Fibroblast of skin of right biceps (primary cell): ENCODE data around the gene SLC15A2.
"Not testable (repeated sequence)": the region's sequence is repeated elsewhere in the genome, so short reads cannot be mapped to it uniquely, and the experiment has no call there.

Experiments
- DNase-seq: peaks from one replicate; pipeline ENCODE4 v3.0.0-alpha.2; 2013

SLC15A2 gene

DNA sequence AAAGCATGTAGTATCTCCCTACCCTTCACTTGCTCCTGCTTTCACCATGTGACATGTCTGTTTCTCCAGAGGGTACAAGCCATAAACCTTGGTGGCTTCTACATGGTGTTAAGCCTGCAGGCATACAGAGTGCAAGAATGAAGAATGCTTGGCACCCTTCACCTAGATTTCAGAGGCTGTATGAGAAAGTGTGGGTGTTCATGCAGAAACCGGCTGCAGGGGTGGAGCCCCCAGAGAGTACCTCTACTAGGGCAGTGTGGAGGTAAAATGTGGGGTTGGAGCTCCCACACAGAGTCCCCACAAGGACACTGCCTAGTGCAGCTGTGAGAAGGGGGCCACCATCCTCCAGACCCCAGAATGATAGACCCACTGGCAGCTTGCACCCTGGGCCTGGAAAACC, 32.2 kb downstream of the SLC15A2 start:
- DNase-seq, result no peak

DNA sequence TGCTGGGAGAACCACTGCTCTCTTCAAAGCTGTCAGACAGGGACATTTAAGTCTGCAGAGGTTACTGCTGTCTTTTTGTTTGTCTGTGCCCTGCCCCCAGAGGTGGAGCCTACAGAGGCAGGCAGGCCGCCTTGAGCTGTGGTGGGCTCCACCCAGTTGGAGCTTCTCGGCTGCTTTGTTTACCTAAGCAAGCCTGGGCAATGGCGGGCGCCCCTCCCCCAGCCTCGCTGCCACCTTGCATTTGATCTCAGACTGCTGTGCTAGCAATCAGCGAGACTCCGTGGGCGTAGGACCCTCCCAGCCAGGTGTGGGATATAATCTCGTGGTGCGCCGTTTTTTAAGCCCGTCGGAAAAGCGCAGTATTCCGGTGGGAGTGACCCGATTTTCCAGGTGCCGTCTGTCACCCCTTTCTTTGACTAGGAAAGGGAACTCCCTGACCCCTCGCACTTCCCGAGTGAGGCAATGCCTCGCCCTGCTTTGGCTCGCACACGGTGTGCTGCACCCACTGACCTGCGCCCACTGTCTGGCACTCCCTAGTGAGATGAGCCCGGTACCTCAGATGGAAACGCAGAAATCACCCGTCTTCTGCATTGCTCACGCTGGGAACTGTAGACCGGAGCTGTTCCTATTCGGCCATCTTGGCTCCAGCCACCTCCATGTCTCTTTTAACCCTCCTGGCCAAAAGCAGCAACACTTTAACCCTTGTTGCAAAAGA, 44.1 kb downstream of the SLC15A2 start:
- DNase-seq, result not testable (repeated sequence)

DNA sequence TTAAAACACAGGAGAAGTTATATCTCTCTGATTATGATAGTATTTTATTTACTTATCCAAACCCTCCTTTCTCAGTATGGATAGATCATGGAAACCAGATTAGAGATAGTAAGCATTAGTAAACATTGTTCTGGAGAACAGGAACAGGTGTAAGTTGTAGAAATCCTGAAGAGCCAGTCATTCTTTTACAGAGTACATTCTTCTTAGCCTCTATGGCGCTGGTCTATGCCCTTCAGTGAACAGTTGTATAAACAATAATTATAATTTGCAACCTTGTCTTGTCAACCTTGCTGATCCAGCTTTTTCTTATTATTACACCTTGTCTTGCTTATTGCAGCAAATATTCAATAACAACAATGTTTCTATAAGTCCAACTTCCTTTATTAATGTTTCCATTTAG, 47.4 kb downstream of the SLC15A2 start:
- no peak for DNase-seq

DNA sequence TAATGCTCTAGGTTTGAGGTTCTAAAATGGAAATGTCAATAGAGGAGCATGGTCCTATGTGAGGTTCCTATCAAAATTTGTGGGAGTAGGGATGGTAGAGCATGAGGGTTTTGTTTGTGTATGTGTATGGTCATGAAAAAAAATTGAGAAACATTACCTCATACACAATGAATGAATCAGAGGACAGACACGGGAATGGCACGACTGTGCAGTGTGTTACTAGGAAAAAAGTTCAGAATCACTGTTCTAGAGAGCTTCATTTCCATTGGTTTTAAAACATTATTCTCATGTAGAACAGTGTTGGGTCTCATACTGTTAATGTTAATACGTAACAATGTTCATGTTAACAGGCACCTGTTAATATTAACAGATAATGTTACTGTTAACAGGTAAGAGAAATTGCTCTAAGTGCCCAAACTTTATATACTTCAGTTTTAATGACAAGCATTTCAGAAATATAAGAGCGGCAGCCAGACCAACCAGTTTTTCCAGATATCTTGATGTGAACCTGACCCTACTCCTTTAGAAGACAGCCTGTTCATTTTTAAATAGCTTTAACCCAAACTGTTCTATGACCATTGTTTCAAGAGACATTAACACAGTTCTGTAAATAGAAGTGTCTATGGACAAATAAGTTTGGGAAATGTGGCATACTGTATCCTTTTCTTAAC, 48.0 kb downstream of the SLC15A2 start:
- no peak for DNase-seq

DNA sequence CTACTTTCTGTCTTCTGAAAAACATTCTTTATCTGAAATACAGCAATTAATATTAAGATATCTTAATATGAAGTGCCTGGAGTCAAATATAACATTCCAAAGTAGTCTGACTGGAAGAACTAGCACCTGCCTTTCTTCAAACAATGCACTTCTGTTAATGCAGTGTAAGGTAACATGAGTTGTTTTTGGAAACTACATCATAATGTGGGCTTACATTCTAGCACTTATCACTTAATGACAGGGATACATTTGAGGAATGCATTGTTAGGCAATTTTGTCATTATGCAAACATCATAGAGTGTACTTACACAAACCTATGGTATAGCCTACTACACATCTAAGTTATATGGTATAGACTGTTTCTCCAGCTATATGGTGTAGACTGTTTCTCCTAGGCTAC, 49.2 kb downstream of the SLC15A2 start:
- no peak for DNase-seq

DNA sequence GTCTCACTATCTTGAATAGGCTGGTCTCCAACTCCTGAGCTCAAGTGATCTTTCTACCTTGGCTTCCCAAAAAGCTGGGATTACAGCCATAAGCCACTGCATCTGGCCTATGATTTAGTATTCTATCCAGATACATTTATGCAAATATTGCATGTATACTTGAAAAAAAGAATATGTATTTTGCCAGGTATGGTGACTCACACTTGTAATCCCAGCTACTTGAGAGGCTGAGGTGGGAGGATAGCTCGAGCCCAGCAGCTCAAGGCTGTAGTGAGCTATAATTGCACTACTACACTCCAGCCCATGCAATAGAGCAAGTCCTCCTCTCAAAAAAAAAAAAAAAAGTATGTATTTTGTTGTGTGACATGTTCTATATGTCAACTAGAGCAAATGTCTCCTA, 54.4 kb downstream of the SLC15A2 start:
- DNase-seq, result no peak

DNA sequence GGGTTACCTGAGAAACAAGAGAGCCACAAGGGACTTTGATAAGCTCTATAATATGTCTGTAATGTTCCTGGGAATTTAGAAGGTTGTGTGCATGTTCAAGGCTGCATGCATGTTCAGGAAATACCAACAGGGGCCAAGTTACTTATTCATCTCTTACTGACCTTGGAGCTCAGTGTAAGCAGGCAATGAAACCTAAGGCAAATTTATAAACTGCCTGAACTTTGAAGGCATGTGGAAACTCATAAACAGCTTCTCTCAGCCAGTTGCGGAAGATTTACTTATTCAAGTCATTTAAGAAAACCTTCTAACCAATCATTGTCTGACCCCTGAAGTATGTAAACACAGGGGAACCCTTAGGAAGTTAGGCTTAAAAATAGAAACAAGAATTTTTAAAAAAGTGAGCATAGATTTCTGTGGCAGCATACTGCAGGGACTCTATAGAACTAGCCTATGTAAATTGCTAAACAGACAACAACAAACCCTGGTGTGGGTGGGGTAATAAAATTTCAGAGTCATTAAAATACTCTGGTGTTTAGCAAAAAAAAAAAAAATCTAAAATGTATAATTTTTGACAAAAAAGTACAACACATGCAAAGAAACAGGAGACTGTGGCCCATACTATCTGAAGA, 57.2 kb downstream of the SLC15A2 start:
- no peak for DNase-seq

DNA sequence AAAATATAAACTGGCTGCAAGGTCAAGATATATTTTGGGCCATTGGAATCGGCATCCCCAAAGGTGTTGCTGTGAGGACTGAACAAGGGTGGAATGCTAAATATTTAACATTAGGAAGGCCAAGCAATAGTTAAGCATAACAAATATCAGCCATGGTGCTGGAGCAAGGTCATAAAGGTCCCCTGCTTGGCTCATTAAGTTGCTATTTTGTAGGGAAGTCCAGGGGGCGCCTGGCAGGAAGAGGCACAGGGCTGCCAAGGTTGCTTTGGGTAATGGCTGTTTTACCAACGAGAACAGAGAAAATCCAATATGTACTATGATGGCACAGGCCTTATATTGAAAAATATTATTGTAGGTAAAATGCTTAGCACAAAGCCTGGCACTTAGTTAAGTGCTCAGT, 62.2 kb downstream of the SLC15A2 start:
- DNase-seq, result no peak

DNA sequence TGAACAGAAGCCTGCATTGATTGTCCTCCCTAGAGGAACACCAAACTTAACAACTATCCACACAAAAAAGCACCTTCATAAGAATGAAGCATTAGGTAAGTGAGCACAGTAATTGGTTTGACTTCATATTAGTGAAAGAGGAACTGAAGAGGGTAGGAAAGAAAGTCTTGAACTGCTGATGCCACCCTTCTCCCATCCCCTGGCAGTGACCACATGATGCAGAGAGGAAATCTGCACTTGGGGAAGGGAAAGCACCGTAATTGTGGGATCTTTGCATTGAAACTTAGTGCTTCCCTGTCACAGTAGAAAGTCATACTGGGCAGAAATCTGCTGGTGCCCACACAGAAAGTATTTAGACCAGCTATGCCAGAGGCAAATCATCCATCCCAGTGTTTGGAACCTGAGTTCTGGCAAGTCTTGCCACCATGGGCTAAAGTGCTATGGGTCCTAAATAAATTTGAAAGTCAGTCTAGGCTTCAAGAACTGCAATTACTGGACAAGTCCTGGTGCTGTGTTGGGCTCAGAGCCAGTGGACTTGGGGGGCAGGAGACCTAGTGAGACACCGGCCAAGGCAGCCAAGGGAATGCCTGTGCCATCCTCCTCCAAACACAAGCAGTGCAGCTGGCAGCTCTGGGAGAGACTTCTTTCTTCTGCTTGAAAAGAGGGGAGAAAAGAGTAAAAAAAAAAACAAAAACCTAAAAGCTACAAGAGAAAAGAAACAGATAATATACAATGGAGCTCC, 63.6 kb downstream of the SLC15A2 start:
- no peak for DNase-seq

DNA sequence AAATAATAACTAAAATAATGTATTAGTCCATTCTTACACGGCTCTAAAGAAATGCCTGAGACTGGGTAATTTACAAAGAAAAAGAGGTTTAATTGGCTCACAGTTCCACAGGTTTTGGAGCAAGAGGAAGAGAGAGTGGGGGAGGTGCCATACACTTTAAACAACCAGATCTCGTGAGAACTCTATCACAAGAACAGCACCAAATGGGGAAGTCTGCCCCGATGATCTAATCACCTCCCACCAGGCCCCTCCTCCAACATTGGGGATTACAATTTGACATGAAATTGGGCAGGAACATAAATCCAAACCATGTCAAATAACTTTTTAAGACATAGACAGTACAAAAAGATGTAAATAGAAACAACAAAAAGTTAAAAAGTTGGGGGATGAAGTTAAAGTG, 64.6 kb downstream of the SLC15A2 start:
- no peak for DNase-seq

DNA sequence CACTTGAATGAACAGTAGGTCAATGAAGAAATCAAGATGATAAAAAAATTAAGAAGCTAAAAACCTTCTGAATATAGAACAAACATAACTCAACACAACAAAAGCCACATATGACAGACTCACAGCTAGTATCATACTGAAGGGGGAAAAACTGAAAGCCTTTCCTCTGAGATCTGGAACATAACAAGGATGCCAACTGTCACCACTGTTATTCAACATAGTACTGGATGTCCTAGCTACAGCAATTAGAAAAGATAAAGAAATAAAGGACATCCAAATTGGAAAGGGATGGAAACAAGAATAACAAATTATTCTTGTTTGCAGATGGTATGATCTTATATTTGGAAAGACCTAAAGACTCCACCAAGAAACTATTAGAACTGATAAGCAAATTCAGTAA, 67.1 kb downstream of the SLC15A2 start:
- no peak for DNase-seq

DNA sequence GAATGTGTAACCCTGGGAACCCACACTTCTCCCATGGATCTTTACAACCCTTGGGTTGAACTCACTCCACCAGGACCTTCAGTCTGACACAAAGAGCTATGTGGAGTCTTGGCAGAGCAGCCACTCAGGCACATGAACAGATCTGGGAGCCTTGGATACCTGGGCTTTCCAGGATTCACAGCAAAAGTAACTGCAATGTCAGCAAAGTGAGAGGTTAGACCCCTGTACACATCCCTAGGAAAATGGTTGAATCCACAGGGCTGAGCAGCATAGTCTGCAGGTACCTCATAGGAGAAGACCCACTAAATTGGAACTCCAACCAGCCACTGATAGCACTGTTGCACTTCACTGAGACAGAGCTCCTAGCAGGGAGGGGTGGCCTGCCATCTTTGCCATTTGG, 68.2 kb downstream of the SLC15A2 start:
- DNase-seq, result no peak

DNA sequence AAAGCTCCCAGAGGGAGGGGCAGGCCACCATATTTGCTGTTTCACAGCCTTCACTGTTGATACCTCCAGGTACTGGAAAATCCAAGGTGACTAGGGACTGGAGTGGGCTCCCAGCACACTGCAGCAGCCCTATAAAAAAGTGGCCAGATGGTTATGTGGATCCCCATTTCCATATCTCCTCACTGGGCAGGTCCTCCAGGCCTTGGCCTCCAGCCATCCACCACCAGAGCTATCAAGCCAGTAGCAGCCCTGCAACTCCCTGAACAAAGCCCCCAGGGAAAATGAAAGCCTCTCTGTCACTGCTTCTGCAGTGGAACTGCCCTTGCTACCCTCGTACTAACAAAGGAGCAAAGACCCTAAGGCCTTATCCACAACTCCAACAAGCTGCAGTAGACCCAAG, 69.4 kb downstream of the SLC15A2 start:
- DNase-seq, result no peak

DNA sequence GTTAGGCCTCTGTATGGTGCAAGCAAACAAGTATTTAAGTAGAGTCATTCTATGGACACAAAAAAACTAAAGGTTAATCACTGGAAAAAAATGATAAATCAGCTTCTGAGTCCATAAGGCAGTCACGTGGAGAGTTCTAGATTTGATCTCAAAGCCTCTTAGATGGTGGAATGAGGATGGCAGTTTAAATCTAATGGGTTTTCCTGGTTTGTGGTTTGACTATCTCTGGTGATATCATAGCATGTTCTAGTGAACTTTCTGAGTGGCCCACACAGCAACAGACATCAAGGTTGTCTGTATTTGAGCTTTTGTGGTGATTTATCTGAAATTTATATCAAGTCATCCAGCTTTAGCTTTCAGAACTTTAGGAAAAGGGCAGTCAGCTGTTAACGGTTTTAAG, 75.4 kb downstream of the SLC15A2 start:
- no peak for DNase-seq

DNA sequence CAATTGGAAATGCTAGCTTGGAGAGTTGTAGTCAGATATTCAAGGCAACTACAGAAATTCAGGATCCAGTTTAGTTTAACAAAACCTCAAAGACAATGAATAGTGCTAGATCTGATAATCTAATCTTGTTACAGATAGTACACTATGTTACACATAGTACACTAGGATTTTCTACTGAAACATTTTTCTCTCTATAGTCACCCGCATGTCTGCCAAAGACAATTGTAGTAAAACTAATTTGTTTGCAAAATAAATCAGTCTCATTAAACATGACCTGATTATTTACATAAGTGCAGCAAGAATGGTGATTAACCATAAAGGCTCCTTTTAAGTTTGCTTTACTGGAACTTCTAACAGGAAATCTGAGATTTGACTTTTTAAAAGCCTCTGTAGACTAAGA, 75.8 kb downstream of the SLC15A2 start:
- DNase-seq, result no peak

DNA sequence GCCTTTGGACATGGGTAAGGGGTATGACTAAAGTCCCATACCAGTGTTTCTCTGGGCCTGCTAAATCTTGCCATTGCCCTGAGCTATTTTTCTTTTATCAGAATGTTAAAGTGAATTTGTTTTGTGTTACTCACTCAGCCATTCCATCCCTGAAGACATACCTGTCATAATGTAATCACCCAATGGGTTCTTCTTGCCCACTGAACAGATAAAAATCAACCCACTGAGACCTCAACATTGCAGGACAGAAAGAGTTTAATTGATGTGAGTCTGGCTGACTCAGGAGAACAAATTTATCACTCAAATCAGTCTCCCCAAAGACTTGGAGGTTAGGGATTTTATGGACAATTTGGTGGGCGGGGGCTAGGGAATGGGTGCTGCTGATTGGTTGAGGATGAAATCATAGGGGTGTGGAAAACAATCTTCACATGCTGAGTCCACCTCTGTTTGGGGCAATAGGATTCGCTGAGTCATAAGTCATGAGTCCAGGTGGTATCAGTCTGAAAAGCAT, 80.5 kb downstream of the SLC15A2 start:
- DNase-seq, result no peak

DNA sequence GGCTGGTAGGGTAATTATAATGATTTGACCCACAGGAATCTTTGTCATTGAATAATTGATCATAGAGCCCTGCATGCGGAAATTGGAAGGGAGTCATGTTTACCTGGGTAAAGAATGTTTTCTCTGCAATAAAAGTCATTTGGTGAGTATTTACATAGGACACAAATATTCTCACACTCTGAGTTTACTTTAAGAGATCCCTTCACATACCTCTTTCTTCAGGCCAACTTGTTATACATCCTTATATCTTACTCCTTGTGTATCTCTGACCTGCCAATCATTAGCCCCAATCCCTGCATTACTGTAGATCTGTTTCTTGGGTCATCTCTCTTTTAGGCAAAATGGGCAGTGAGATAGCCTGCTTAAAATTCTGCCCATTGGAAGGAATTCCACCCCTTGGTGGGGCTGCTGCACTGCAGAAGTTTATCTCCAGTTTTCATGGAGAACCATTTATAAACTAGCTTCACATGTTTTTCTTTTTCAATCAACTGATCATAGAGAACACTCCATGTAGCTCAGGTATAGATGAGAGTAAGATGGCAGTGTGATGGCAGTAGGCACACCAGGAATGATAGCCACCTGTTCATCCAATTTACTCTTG, 81.6 kb downstream of the SLC15A2 start:
- no peak for DNase-seq

DNA sequence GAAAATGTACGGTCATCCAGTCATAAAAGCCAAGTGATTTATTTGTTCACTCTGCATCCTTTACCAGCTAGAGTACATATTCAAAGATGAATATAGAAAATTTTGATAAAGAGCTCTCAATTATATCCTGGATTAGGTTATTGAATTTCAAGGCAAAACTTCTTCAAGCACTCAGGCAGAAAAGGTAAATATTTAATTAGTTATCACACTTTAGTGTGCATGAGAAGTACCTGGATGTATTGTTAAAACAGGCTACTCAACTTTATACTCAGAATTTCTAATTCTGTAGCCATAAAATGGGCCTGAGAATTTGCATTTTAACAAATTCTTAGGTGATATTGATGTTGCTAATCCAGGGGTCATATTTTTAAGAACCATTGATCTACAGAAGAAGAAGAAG, 82.5 kb downstream of the SLC15A2 start:
- DNase-seq, result no peak

DNA sequence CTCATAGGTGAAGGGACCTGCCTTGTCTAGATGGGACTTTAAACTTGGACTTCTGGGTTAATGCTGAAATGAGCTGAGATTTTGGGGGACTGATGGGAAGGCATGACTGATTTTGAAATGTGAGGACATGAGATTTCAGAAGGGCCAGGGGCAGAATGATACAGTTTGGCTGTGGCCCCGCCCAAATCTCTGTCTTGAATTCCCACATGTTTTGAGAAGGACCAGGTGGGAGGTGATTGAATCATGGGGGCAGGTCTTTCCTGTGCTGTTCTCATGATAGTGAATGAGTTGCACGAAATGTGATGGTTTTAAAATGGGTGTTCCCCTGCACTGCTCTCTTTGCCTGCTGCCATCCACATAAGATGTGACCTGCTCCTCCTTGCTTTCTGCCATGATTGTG, 85.0 kb downstream of the SLC15A2 start:
- no peak for DNase-seq

DNA sequence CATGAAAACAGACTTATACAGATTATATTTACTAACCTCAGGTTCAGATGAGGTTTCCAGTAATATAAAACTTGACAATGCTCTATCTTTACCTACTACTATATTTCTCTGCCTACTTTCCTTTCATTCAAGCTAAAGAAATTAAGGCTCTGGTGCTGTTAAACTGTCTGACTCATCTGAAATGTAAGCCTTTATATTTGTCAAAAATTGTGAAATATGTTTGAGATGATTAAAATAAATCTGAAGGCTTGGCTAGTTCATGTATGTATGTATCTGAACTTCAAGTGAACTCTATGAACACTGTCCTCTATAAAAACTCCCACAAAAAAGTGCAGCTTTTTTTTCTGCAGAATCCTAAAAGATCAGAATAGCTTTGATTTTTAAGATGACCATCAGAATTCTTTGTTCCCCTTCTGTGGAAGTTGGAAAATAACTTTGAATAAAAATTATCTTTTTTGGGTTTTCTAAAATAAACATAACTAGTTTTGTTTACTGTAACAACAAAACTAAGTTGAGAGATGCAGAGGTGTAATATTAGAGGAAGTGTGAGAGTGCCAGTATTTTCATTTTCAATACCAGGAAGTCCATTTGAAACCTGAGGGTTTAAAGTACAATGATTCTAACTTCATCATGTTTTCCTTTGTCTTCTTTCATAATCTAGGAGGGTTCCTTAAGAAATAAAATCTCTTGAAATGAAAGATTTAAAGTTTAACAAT, 85.7 kb downstream of the SLC15A2 start:
- DNase-seq, result no peak

DNA sequence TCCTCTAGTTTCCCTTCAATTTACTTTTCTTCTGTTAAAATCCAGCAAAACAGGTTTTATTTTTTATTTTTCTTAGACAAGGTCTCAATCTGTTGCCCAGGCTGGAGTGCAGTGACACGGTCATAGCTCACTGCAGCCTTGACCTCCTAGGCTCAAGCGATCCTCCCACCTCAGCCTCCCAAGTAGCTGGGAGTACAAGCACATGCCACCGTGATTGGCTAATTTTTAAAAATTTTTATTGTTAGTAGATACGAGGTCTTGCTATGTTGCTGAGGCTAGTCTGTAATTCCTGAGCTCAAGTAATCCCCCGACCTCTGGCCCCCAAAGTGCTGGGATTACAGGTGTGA, 86.2 kb downstream of the SLC15A2 start:
- no peak for DNase-seq

DNA sequence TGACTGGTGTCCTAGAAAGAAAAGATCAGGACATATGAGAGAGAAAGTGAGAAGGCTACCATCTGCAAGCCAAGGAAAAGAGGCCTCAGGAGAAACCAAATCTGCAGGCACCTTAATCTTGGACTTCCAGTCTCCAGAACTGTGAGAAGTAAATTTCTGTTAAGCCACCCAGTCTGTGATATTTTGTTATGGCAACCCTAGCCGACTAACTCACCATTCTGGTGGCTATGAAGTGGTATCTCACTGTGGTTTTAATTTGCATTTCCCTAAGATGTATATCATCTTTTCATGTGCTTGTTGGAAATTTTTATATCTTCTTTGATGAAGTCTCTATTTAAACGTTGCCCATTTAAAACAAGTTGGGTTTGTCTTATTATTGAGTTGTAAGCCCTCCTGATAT, 87.3 kb downstream of the SLC15A2 start:
- no peak for DNase-seq

DNA sequence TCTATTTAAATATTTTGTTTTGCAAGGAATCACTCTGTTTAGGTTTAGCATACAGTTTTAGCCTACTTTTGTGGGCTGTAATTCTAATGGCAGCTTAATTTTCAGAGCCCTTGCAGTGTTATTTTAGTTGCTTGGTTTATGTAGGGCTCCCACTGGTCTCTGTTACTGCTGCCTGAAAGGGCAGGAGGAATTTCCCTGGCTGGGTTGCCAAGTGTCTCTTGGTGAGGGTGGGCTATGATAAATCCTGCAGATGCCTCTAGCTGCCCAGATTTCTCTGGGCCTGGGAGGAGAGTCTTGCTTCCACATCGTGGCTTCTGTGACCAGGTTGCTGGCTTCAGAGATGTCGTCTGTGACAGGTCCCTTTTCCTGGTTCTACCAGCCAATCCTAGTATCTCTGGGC, 91.6 kb downstream of the SLC15A2 start:
- DNase-seq, result no peak
